H9 (cell line): ENCODE results near the gene CCDC116. TPM values are rescaled to one million over a fixed set of nuclear protein-coding genes. Genes with fewer than 3 reads are reported as not detected.

Experiments used
- DNase-seq: peaks from one replicate; pipeline ENCODE4 v3.0.0-alpha.2; 2017
- H2AFZ ChIP-seq: one replicate; pipeline ENCODE4 v1.6.1; 2013; ENCODE audit warnings: mild to moderate bottlenecking, low read length, control low read depth, moderate library complexity
- H2AK5ac ChIP-seq: 2 replicates; pipeline ENCODE4 v1.6.1; 2013; ENCODE audit warnings: low read length, control low read depth, mixed read lengths; ENCODE audit not compliant: insufficient read length
- H2BK120ac ChIP-seq: one replicate; pipeline ENCODE4 v1.6.1; 2013; ENCODE audit warnings: low read depth, mild to moderate bottlenecking, low read length, control low read depth, inconsistent platforms; ENCODE audit not compliant: poor library complexity, severe bottlenecking
- H2BK12ac ChIP-seq: 2 replicates; pipeline ENCODE4 v1.6.1; 2013; ENCODE audit warnings: low read length, control low read depth, mixed read lengths, low read depth; ENCODE audit not compliant: insufficient read length
- H2BK15ac ChIP-seq: 2 replicates; pipeline ENCODE4 v1.6.1; 2013; ENCODE audit warnings: low read depth, low read length, control low read depth
- H2BK20ac ChIP-seq: one replicate; pipeline ENCODE4 v1.6.1; 2013; ENCODE audit warnings: low read depth, mild to moderate bottlenecking, low read length, control low read depth, inconsistent platforms; ENCODE audit not compliant: poor library complexity, severe bottlenecking
- H2BK5ac ChIP-seq: 2 replicates; pipeline ENCODE4 v1.6.1; 2013; ENCODE audit warnings: low read length, control low read depth, mixed read lengths; ENCODE audit not compliant: insufficient read length
- H3K14ac ChIP-seq: 2 replicates; pipeline ENCODE4 v1.6.1; 2013; ENCODE audit warnings: low read length, control low read depth; ENCODE audit not compliant: insufficient read depth
- H3K18ac ChIP-seq: 2 replicates; pipeline ENCODE4 v1.6.1; 2013; ENCODE audit warnings: low read depth, mild to moderate bottlenecking, mixed read lengths, low read length, control low read depth; ENCODE audit not compliant: insufficient read length
- H3K23ac ChIP-seq: 2 replicates; pipeline ENCODE4 v1.6.1; 2013; ENCODE audit warnings: low read length, control low read depth, mixed read lengths, low read depth; ENCODE audit not compliant: insufficient read length
- H3K23me2 ChIP-seq: 2 replicates; pipeline ENCODE4 v1.6.1; 2013; ENCODE audit warnings: low read depth, mild to moderate bottlenecking, mixed read lengths, low read length, control low read depth; ENCODE audit not compliant: insufficient read length, poor library complexity, severe bottlenecking
- H3K27ac ChIP-seq: 2 replicates; pipeline ENCODE4 v1.5.1; 2013; ENCODE audit warnings: low read length, control low read depth, mixed read lengths, low read depth; ENCODE audit not compliant: insufficient read length
- H3K27me3 ChIP-seq: 2 replicates; pipeline ENCODE4 v1.6.1; 2013; ENCODE audit warnings: low read length, control low read depth, inconsistent platforms; ENCODE audit not compliant: insufficient read depth
- H3K4ac ChIP-seq: 2 replicates; pipeline ENCODE4 v1.6.1; 2013; ENCODE audit warnings: low read depth, mild to moderate bottlenecking, control low read depth, inconsistent platforms, low read length, moderate library complexity
- H3K4me1 ChIP-seq: 2 replicates; pipeline ENCODE4 v1.6.1; 2013; ENCODE audit warnings: low read length, control low read depth, inconsistent platforms; ENCODE audit not compliant: insufficient read depth
- H3K4me2 ChIP-seq: 2 replicates; pipeline ENCODE4 v1.6.1; 2013; ENCODE audit warnings: low read length, control low read depth, mixed read lengths; ENCODE audit not compliant: insufficient read length, insufficient read depth
- H3K56ac ChIP-seq: 2 replicates; pipeline ENCODE4 v1.6.1; 2013; ENCODE audit warnings: low read depth, mild to moderate bottlenecking, mixed read lengths, low read length, control low read depth; ENCODE audit not compliant: insufficient read length
- H3K79me1 ChIP-seq: 2 replicates; pipeline ENCODE4 v1.6.1; 2013; ENCODE audit warnings: low read depth, mild to moderate bottlenecking, moderate library complexity, low read length, control low read depth, inconsistent platforms; ENCODE audit not compliant: insufficient read depth, poor library complexity, severe bottlenecking
- H3K79me2 ChIP-seq: 2 replicates; pipeline ENCODE4 v1.6.1; 2013; ENCODE audit warnings: low read length, control low read depth, inconsistent platforms; ENCODE audit not compliant: insufficient read depth
- H3K9ac ChIP-seq: 2 replicates; pipeline ENCODE4 v1.6.1; 2013; ENCODE audit warnings: low read length, control low read depth, mixed read lengths; ENCODE audit not compliant: insufficient read length; ENCODE audit errors: extremely low read depth
- H3K9me3 ChIP-seq: one replicate; pipeline ENCODE4 v1.6.1; 2013; ENCODE audit warnings: low read depth, low read length, inconsistent platforms; ENCODE audit not compliant: control insufficient read depth
- H3T11ph ChIP-seq: one replicate; pipeline ENCODE4 v1.6.1; 2013; ENCODE audit warnings: mild to moderate bottlenecking, low read length, control low read depth, inconsistent platforms
- H4K20me1 ChIP-seq: one replicate; pipeline ENCODE4 v1.6.1; 2013; ENCODE audit not compliant: control insufficient read depth, insufficient read length, insufficient read depth
- H4K5ac ChIP-seq: 2 replicates; pipeline ENCODE4 v1.6.1; 2013; ENCODE audit warnings: low read depth, mild to moderate bottlenecking, mixed read lengths, low read length, control low read depth; ENCODE audit not compliant: insufficient read length
- H4K8ac ChIP-seq: replicated peaks from 2 replicates; pipeline ENCODE4 v1.6.1; 2013; ENCODE audit warnings: low read length, control low read depth, mixed read lengths, low read depth; ENCODE audit not compliant: insufficient read length
- H4K91ac ChIP-seq: 2 replicates; pipeline ENCODE4 v1.6.1; 2013; ENCODE audit warnings: low read depth, mild to moderate bottlenecking, moderate library complexity, mixed read lengths, low read length, control low read depth; ENCODE audit not compliant: insufficient read length
- H3K27ac Mint-ChIP-seq, 3 experiments: 2 replicates in 2 of 3; 3 replicates in 1 of 3; pipeline ENCODE4 v1.8.0; 2020 to 2021; ENCODE audit warnings: mixed read lengths in 3 of 3, mild to moderate bottlenecking in 1 of 3, moderate library complexity in 1 of 3
- H3K27me3 Mint-ChIP-seq: 2 replicates; pipeline ENCODE4 v1.8.0; 2021; ENCODE audit warnings: low read depth, mild to moderate bottlenecking, moderate library complexity, mixed read lengths
- H3K36me3 Mint-ChIP-seq, 3 experiments: 2 replicates in 2 of 3; 3 replicates in 1 of 3; pipeline ENCODE4 v1.8.0; 2020 to 2021; ENCODE audit warnings: low read depth in 3 of 3, mixed read lengths in 3 of 3; ENCODE audit not compliant: insufficient read depth in 1 of 3
- H3K4me1 Mint-ChIP-seq, 2 experiments: 2 replicates each; pipeline ENCODE4 v1.8.0; 2020; ENCODE audit warnings: mixed read lengths in 2 of 2
- H3K4me3 Mint-ChIP-seq, 2 experiments: 2 replicates in 1 of 2; 3 replicates in 1 of 2; pipeline ENCODE4 v1.8.0; 2020 to 2021; ENCODE audit warnings: mild to moderate bottlenecking in 2 of 2, mixed read lengths in 2 of 2, moderate library complexity in 1 of 2
- H3K9me3 Mint-ChIP-seq, 2 experiments: 2 replicates in 1 of 2; 3 replicates in 1 of 2; pipeline ENCODE4 v1.8.0; 2020; ENCODE audit warnings: mild to moderate bottlenecking in 2 of 2, mixed read lengths in 2 of 2, moderate library complexity in 1 of 2
- CTCF ChIP-seq: fragments of 200-600 bp; sonication (generic); conservative IDR thresholded peaks from 3 replicates; pipeline ENCODE4 v1.8.0; 2021; ENCODE audit warnings: antibody characterized with exemption, mild to moderate bottlenecking
- WGBS: extraction: QIAGEN DNeasy Blood & Tissue Kit; methylation state at CpG from one replicate; pipeline ENCODE4 v1.1.7; 2013; ENCODE audit warnings: missing lambda C conversion rate, low lambda C conversion rate, mixed read lengths; ENCODE audit not compliant: insufficient read length; ENCODE audit errors: extremely low coverage; 5-methylcytosine and 5-hydroxymethylcytosine counted together
- total RNA-seq: library from RNA; stranded (reverse); gene quantifications from 2 replicates; pipeline ENCODE4 v1.2.1, GENCODE V29; 2021

CCDC116 gene
- total RNA-seq, 1 experiment from 2014 or later = 0.63 TPM

- H2BK120ac ChIP-seq = no peak overlapping the region
- Mint-ChIP-seq H3K27me3 (peaks cover 27% of the 10 kb centered on the region), H3K27ac (no peak overlapping the region), H3K4me3 (no peak overlapping the region), H3K9me3 (no peaks in the 10 kb centered on the region; a peak in 1 of 5 replicates), H3K36me3 (peaks cover 5 to 7% (median 5%) of the 10 kb centered on the region in 3 experiments), H3K4me1 (peaks cover 0 to 7% of the 10 kb centered on the region in 2 experiments)
- H2AK5ac ChIP-seq = no peak overlapping the region
- H3K9me3 ChIP-seq = no peaks in the 10 kb centered on the region
- H4K8ac ChIP-seq = no peak overlapping the region
- H3K18ac ChIP-seq = no peak overlapping the region
- no peaks in the 10 kb centered on the region for H3K79me2 ChIP-seq
- no peak for TF ChIP-seq CTCF
- H3K56ac ChIP-seq = no peak overlapping the region
- H3K79me1 ChIP-seq = peaks cover 2% of the 10 kb centered on the region
- H2BK12ac ChIP-seq = no peak overlapping the region
- no peaks in the 10 kb centered on the region for H4K20me1 ChIP-seq
- H3K27ac ChIP-seq = no peak overlapping the region
- no peak overlapping the region for H3K23ac ChIP-seq
- H2BK5ac ChIP-seq = no peak overlapping the region
- no peaks in the 10 kb centered on the region for H3K4me1 ChIP-seq
- H2BK15ac ChIP-seq = no peak overlapping the region
- H2AFZ ChIP-seq = no peak overlapping the region
- no peak overlapping the region for H3K4me2 ChIP-seq
- H3T11ph ChIP-seq = no peak overlapping the region
- no CpG with 5 or more reads among the region's 18 CpGs for WGBS
- peaks cover 5% of the 10 kb centered on the region for H3K23me2 ChIP-seq
- H4K5ac ChIP-seq = no peak overlapping the region
- H3K4ac ChIP-seq = no peak overlapping the region
- no peak overlapping the region for H3K9ac ChIP-seq
- H3K27me3 ChIP-seq = no peaks in the 10 kb centered on the region; the same call in 1 of the 2 replicates
- no peak overlapping the region for H2BK20ac ChIP-seq
- DNase-seq = no peak
- no peak overlapping the region for H4K91ac ChIP-seq
- no peak overlapping the region for H3K14ac ChIP-seq
Observed at GRCh38 chr22:21632931-21633330, 371 bp downstream of the CCDC116 start.
